LNCaP clone FGC (cell line): Measurements from ENCODE around the gene EXPH5.
"Not testable (repeated sequence)": the region's sequence is repeated elsewhere in the genome, so short reads cannot be mapped to it uniquely, and the experiment has no call there.

Experiments used
- DNase-seq: peaks from one replicate; pipeline ENCODE4 v3.0.0-alpha.2; 2011; ENCODE audit warnings: low read depth
- H3K4me3 ChIP-seq: 2 replicates; pipeline ENCODE4 v1.5.1; 2011; ENCODE audit warnings: mild to moderate bottlenecking, low read depth, low read length, control low read depth
- TF ChIP-seq, protein P1 (sequence below): IDR thresholded peaks from 2 replicates; pipeline ENCODE4 v1.5.1; 2012; ENCODE audit warnings: mild to moderate bottlenecking; ENCODE audit not compliant: control insufficient read depth, insufficient read depth; ENCODE audit errors: extremely low read depth

The EXPH5 gene

DNA sequence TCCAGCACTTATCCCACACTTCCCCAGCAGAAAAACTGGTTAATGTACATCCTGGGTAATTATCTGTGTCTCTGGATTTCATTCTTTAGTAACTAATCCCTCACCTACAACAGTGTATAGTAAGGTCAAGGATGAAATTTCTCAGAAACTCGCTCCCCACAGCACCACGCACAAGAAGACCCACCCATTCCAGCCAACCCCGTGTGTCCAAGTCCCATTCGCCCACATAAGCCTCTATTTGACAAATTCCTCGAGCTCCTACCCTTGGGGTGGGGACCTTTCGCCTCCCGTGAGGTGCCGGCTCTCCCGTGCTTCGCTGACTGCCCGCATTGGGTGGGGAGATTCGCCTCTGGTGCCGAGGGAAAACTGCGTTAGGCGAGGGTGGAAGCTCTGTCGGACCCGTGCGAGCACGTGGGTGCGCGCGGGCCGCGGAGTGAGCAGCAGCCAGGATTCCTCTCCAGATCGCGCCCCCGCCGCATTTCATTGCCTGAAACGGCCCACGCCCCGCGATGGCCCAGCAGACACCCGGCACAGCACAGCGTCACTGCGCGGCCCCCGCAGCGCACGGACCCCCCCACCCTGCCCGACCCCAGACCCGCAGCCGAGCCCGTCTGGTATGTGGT, 866 bp downstream of the EXPH5 start:
- H3K4me3 ChIP-seq: peak overlapping the region; percentile 84
- TF ChIP-seq, protein P1, sequence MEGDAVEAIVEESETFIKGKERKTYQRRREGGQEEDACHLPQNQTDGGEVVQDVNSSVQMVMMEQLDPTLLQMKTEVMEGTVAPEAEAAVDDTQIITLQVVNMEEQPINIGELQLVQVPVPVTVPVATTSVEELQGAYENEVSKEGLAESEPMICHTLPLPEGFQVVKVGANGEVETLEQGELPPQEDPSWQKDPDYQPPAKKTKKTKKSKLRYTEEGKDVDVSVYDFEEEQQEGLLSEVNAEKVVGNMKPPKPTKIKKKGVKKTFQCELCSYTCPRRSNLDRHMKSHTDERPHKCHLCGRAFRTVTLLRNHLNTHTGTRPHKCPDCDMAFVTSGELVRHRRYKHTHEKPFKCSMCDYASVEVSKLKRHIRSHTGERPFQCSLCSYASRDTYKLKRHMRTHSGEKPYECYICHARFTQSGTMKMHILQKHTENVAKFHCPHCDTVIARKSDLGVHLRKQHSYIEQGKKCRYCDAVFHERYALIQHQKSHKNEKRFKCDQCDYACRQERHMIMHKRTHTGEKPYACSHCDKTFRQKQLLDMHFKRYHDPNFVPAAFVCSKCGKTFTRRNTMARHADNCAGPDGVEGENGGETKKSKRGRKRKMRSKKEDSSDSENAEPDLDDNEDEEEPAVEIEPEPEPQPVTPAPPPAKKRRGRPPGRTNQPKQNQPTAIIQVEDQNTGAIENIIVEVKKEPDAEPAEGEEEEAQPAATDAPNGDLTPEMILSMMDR: no peak
- DNase-seq: no peak

DNA sequence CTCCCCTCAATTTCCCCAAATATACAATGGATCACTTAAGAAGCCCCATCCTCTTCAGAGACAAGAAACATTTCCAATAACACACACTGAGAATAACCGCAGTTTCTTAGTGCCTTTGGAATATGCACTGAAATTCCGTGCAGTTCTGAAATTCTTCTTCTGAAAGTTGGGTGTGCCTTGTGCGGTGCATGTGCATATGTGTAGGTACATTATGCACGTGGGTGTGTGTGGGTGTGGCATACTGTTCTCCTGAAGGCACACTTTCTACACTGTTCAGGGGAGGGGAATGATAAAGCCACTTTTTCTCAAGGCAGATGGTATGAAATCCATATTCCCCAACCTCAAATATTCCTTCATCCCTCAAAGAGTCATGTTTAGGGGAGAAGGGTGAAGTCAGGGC, 1.7 kb downstream of the EXPH5 start:
- no peak for DNase-seq
- TF ChIP-seq, protein P1: no peak
- H3K4me3 ChIP-seq: peak overlapping the region; percentile 84

DNA sequence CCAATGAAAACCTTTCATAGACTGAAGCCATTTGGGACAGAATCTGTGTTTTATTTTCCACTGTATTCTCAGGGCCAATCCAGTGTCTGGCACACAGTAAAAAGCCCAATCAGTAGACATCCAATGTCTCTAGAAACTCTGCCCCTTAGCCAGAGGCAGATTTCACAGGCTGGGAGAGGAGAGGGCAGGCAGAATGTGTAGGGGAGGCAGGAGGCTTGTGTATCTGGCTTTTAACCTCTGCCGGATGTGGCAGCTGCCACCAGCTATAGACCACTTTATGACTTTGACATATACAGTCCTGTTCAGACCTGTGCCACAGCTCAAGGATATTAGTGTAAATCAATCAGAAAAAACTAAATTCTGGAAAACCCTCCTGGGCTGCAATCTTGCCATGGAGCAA, 4.4 kb downstream of the EXPH5 start:
- H3K4me3 ChIP-seq: no peak overlapping the region
- TF ChIP-seq, protein P1: no peak
- DNase-seq: no peak

DNA sequence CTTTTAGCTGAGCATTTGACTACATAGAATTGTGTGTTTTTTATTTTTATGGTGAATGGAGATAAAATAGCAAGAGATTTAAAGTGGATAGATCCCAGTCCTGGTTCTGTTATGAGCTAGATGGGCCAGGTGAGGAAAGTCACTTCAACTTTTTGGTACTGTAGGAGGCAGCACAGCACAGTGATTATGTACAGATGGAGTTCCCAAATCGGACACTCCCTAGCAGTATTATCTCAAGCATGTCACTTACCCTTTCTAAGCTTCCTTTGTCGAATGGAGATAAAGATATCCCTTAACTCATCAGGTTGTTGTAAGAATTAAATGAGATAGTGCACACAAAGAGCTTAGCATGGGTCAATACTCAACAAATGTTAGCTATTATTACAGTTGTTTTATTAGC, 5.3 kb downstream of the EXPH5 start:
- no peak for DNase-seq
- no peak overlapping the region for H3K4me3 ChIP-seq

DNA sequence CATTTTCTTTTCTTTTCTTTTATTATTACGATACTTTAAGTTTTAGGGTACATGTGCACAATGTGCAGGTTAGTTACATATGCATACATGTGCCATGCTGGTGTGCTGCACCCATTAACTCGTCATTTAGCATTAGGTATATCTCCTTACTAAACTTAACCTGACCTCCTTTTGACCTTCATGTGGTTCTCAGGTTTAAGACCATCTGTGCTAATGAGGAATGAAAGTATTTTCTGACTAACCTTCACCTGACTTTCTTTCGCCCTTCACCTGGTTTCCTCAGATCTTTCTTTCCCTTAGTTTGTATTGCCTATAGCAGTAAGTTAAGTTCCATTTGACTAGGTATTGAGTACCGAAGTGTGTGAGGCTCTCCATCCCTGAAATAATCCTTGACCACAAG, 6.5 kb downstream of the EXPH5 start:
- no peak for DNase-seq
- peak overlapping the region; percentile 19 for H3K4me3 ChIP-seq
- TF ChIP-seq, protein P1: no peak

More for the DNA sequence above, 5.3 kb downstream of the EXPH5 start:
- TF ChIP-seq, protein P1: no peak

DNA sequence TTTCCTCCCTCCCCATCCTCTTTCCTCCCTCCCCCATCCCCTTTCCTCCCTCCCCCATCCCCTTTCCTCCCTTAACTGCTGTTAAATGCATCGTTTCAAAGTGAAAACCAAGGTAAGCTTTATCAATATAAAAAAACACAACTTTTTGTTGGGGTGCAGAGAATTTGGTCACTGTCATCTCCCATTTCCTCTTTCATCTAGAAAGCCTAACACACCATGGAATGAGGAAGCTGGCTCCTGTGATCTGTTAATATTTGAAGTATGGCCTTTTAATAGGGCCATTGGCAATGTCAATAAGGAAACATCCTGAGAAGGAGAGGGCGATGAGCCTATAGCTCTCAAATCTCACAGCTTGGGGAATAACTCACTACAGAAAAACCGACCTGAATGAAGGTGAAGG, 7.0 kb downstream of the EXPH5 start:
- TF ChIP-seq, protein P1: no peak

DNA sequence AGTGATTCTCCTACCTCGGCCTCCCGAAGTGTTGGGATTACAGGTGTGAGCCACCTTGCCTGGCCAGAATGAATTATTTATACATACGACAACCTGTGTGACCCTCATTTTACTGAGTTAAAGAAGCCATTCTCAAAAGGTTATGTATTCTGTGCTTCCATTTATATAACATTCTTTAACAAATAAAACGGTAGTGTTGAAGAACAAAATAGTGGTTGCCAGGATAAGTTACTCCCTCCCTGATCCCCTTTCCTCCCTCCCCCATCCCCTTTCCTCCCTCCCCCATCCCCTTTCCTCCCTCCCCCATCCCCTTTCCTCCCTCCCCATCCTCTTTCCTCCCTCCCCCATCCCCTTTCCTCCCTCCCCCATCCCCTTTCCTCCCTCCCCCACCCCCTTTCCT, 7.4 kb downstream of the EXPH5 start:
- H3K4me3 ChIP-seq, DNase-seq: not testable (repeated sequence)

More for the DNA sequence above, 7.0 kb downstream of the EXPH5 start:
- DNase-seq: peak; percentile 87
- peak overlapping the region; percentile 19 for H3K4me3 ChIP-seq
